ENCODE results near the gene PSMC4. TPM values are rescaled to one million over a fixed set of nuclear protein-coding genes. Genes with fewer than 3 reads are reported as not detected.

The PSMC4 gene
- total RNA-seq, 1 experiment from 2014 or later = 2,386 TPM

DNA sequence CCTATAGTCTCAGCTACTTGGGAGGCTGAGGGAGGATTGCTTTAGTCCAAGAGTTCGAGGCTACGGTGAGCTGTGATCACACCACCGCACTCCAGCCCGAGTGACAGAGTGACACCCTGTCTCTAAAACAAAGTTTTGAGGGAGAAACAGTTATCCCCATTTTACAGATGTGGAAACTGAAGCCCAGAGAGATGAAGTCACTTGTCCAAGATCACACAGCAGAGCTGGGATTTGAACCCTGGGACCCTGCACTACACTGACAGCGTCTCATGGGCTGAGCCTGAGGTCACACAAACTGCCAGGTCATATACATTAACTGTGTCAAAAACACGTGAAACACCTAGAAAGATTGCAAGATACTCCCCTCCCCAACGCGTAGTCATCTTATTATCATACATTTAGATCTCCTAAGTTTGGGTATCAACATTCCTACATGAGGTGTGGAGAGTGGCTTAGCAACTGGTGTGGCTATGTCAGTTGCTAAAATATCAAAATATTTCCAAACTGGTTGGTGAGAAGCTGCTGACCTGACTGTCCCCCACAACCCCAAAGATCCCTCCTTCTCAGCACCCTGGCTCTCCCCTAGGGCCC lies 44.7 kb upstream of the PSMC4 start:
- CTCF ChIA-PET = interaction anchor here (0.6 to 2.8 kb wide), 9 partner anchors 11 to 1394 kb away, joined by 3 to 16 read pairs (median 6); partner anchors contain the start of genes FBL and PSMC4
- in situ Hi-C loops (cut with HindIII; ENCODE audit: low pct_unique_long_range_greater_than_20kb, low sequenced_read_pairs) (loop anchor here (10.0 to 25.0 kb wide), 4 partner anchors 129 to 939 kb away; partner anchors contain the start of genes C19orf47, FBXO17, PLD3 and ZNF780B), intact Hi-C loops (cut with micrococcal nuclease; ENCODE audit: unreplicated experiment) (no loop called here)
- Histone ChIP-seq H3K27ac (ENCODE audit: low read length) (no peak overlapping the region), H3K9me3 (ENCODE audit: control insufficient read depth, insufficient read depth, low read depth, low read length) (no peaks in the 10 kb centered on the region), H3K27me3 (ENCODE audit: control insufficient read depth, insufficient read depth, low read length) (peaks cover 6% of the 10 kb centered on the region; the same call in 1 of the 2 replicates), H3K36me3 (ENCODE audit: control insufficient read depth, insufficient read depth, low read length) (no peaks in the 10 kb centered on the region), H3K4me1 (ENCODE audit: control insufficient read depth, insufficient read depth, low read length) (no peaks in the 10 kb centered on the region), H3K4me3 (ENCODE audit: low read depth in 2 of 2, low read length in 2 of 2) (no peak overlapping the region)
- DNase-seq (ENCODE audit: low read depth, low spot score) (no peak), ATAC-seq (peak; percentile 4; the same call in 1 of the 2 replicates)
- POLR2A ChIA-PET = interaction anchor here (0.6 to 1.8 kb wide), 7 partner anchors 10 to 1127 kb away, joined by 3 to 9 read pairs (median 4); partner anchors contain the start of gene PSMC4
- BruUV-seq (replicated peaks) = no TSS peak
- TF ChIP-seq SIN3A (IDR thresholded peaks at IDR 0.05; ENCODE audit: borderline replicate concordance, insufficient read depth, low read depth, low read length) (no peak), CTCF (IDR thresholded peaks at IDR 0.05) (no peak)
- TF ChIP-seq, protein P1, sequence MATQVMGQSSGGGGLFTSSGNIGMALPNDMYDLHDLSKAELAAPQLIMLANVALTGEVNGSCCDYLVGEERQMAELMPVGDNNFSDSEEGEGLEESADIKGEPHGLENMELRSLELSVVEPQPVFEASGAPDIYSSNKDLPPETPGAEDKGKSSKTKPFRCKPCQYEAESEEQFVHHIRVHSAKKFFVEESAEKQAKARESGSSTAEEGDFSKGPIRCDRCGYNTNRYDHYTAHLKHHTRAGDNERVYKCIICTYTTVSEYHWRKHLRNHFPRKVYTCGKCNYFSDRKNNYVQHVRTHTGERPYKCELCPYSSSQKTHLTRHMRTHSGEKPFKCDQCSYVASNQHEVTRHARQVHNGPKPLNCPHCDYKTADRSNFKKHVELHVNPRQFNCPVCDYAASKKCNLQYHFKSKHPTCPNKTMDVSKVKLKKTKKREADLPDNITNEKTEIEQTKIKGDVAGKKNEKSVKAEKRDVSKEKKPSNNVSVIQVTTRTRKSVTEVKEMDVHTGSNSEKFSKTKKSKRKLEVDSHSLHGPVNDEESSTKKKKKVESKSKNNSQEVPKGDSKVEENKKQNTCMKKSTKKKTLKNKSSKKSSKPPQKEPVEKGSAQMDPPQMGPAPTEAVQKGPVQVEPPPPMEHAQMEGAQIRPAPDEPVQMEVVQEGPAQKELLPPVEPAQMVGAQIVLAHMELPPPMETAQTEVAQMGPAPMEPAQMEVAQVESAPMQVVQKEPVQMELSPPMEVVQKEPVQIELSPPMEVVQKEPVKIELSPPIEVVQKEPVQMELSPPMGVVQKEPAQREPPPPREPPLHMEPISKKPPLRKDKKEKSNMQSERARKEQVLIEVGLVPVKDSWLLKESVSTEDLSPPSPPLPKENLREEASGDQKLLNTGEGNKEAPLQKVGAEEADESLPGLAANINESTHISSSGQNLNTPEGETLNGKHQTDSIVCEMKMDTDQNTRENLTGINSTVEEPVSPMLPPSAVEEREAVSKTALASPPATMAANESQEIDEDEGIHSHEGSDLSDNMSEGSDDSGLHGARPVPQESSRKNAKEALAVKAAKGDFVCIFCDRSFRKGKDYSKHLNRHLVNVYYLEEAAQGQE (IDR thresholded peaks at IDR 0.05; ENCODE audit: insufficient read depth in 1 of 2, low read depth in 2 of 2, low read length in 1 of 2) = no peak

DNA sequence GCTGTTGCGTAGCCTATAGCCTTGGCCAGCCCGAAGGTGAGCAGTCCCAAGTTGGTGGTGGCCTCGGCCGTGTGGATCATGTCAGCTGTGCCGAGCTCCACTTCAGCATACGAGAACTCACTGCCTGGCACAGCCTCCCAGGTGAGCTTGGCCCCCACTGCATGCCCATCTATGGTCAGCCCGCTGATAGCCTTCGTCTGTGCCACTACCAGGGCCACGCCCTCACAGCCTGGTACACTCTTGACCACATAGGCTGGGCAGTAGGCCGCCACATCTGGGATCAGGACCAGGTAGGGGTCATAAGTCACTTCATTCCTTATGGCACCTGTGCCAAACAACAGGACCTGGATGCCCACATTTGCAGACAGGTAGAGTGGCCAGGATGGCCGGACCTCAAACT lies 43.9 kb upstream of the PSMC4 start:
- ChIA-PET CTCF (interaction anchor here (0.6 to 2.8 kb wide), 4 partner anchors 37 to 630 kb away, joined by 3 to 16 read pairs (median 4); partner anchors contain the start of genes FBL and PSMC4), POLR2A (interaction anchor here (0.5 to 1.2 kb wide), 4 partner anchors 14 to 94 kb away, joined by 3 to 6 read pairs (median 5); partner anchors contain the start of gene PSMC4)
- Histone ChIP-seq H3K36me3 (ENCODE audit: control insufficient read depth, insufficient read depth, low read length) (no peaks in the 10 kb centered on the region), H3K9me3 (ENCODE audit: control insufficient read depth, insufficient read depth, low read depth, low read length) (no peaks in the 10 kb centered on the region), H3K4me1 (ENCODE audit: control insufficient read depth, insufficient read depth, low read length) (no peaks in the 10 kb centered on the region), H3K27ac (ENCODE audit: low read length) (no peak overlapping the region), H3K4me3 (ENCODE audit: low read depth in 2 of 2, low read length in 2 of 2) (no peak overlapping the region), H3K27me3 (ENCODE audit: control insufficient read depth, insufficient read depth, low read length) (peaks cover 8% of the 10 kb centered on the region; the same call in 1 of the 2 replicates)
- TF ChIP-seq POLR2AphosphoS5 (IDR thresholded peaks at IDR 0.05; ENCODE audit: low read depth, low read length) (no peak), TCF7L2 (IDR thresholded peaks at IDR 0.05; ENCODE audit: low read depth, low read length) (no peak), CTCF (IDR thresholded peaks at IDR 0.05) (no peak), SIN3A (IDR thresholded peaks at IDR 0.05; ENCODE audit: borderline replicate concordance, insufficient read depth, low read depth, low read length) (no peak)
- TF ChIP-seq, protein P1 (IDR thresholded peaks at IDR 0.05; ENCODE audit: insufficient read depth in 1 of 2, low read depth in 2 of 2, low read length in 1 of 2) = no peak
- peak; percentile 24 for ATAC-seq
- intact Hi-C loops (cut with micrococcal nuclease; ENCODE audit: unreplicated experiment) (no loop called here), in situ Hi-C loops (cut with HindIII; ENCODE audit: low pct_unique_long_range_greater_than_20kb, low sequenced_read_pairs) (loop anchor here (10.0 to 25.0 kb wide), 4 partner anchors 128 to 940 kb away; partner anchors contain the start of genes C19orf47, FBXO17, PLD3 and ZNF780B)
- BruUV-seq (replicated peaks) = no TSS peak
- DNase-seq (ENCODE audit: low read depth, low spot score) = no peak
